Measurements from ENCODE around the gene S100PBP. TPM values are rescaled to one million over a fixed set of nuclear protein-coding genes. Genes with fewer than 3 reads are reported as not detected.

Gene S100PBP
- total and polyA plus RNA-seq, 2 donors = 24.6 to 29.1 TPM

DNA sequence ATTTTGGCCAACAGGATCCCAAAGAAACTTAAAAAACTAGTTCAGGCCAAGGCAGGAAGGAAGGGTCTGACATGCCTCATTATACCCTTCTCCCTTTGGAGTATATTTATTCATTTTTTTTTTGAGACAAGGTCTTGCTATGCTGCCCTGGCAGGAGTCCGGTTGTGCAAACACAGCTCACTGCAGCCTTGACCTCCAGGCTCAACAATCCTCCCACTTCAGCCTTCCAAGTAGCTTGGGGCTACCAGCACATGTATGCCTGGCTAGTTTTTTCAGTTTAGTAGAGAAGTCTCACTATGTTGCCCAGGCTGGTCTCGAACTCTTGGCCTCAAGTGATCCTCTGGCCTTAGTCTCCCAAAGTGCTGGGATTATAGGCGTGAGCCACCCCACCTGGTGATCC, 5.5 kb upstream of the S100PBP start:
- no peak overlapping the region for H3K4me3 ChIP-seq (ENCODE audit: low read length in 2 of 2)
- H3K36me3 ChIP-seq (ENCODE audit: control insufficient read depth in 2 of 2, insufficient read depth in 2 of 2, low read length in 1 of 2) = peaks cover 12 to 48% of the 10 kb centered on the region in 2 donors
- no peaks in the 10 kb centered on the region for H3K27me3 ChIP-seq (ENCODE audit: control insufficient read depth in 2 of 2, insufficient read depth in 1 of 2, low read length in 1 of 2)
- DNase-seq (ENCODE audit: low read depth in 6 of 9, low spot score in 9 of 9) = no peak
- no peak overlapping the region for H3K27ac ChIP-seq (ENCODE audit: low read depth in 1 of 2, low read length in 1 of 2)
- WGBS = 99% methylated on average over 3 of the region's 3 CpGs
- peaks cover 5 to 9% of the 10 kb centered on the region in 2 donors for H3K4me1 ChIP-seq (ENCODE audit: control insufficient read depth in 2 of 2, insufficient read depth in 2 of 2, low read length in 2 of 2)
- no peaks in the 10 kb centered on the region for H3K9me3 ChIP-seq (ENCODE audit: control insufficient read depth in 2 of 2, insufficient read depth in 1 of 2, low read length in 1 of 2)

DNA sequence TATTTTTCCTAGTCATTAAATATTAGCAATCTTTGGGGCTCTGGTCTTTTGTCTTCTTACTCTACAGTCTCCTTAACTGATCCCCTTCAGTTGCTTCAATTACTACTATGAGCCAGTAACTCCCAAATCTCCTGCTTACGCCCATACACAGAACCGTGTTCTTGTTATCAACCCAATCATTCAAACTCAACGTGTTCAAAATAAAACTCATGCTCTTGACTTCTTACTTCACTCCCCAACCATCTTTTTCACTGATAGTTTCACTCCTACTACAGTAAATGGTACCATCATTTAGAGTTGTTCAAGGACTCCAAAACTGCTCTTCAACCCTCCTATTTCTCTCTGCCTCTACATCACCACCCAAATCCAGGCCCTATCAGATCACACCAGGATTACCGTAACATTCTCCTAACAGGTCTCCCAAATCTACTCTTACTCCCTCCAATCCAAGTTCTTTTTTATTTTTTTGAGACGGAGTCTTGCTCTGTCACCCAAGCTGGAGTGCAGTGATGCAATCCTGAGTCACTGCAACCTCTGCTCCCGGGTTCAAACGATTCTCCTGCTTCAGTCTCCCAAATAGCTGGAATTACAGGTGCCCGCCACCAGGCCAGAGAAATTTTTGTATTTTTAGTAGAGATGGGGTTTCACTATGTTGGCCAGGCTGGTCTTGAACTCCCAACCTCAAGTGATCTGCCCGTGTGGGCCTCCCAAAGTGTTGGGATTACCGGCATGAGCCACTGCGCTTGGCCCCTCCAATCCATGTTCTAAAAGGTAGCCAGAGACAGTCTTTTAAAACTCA, 3.3 kb upstream of the S100PBP start:
- 97% methylated on average over 11 of the region's 11 CpGs for WGBS
- Histone ChIP-seq H3K36me3 (ENCODE audit: control insufficient read depth in 2 of 2, insufficient read depth in 2 of 2, low read length in 1 of 2) (peaks cover 13 to 28% of the 10 kb centered on the region in 2 donors), H3K27me3 (ENCODE audit: control insufficient read depth in 2 of 2, insufficient read depth in 1 of 2, low read length in 1 of 2) (no peaks in the 10 kb centered on the region), H3K27ac (ENCODE audit: low read depth in 1 of 2, low read length in 1 of 2) (no peak overlapping the region), H3K4me3 (ENCODE audit: low read length in 2 of 2) (no peak overlapping the region), H3K9me3 (ENCODE audit: control insufficient read depth in 2 of 2, insufficient read depth in 1 of 2, low read length in 1 of 2) (no peaks in the 10 kb centered on the region), H3K4me1 (ENCODE audit: control insufficient read depth in 2 of 2, insufficient read depth in 2 of 2, low read length in 2 of 2) (peaks cover 15 to 16% of the 10 kb centered on the region in 2 donors)
- no peak for DNase-seq (ENCODE audit: low read depth in 6 of 9, low spot score in 9 of 9)

DNA sequence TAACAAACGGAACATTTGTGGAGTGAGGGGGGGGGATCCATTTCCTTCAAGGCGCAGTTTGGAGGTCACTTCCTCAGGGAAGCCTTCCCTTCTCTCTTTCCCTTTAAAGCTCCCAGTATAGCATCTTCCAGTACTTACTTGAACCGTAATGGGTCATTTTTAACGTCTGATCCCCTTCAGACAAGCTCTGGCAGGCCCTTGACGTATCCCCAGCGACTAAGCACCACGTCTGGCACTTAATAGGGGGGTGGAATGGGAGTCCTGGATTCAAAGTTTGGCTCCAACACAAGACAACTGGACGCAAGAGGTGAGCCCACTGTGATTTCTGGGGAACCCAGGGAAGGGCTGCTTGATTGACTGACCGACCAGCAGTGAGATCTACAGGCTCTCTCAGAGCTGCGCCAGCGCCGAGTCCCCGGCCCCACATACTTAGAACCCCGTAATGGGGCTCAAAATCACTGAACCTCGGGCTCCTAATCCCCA, 736 bp upstream of the S100PBP start:
- H3K4me3 ChIP-seq (ENCODE audit: low read length in 2 of 2) = peak overlapping the region; percentile 97 to 99
- WGBS = under 1% methylated on average over 15 of the region's 15 CpGs
- H3K36me3 ChIP-seq (ENCODE audit: control insufficient read depth in 2 of 2, insufficient read depth in 2 of 2, low read length in 1 of 2) = peaks cover 4 to 10% of the 10 kb centered on the region in 2 donors
- peak overlapping the region; percentile 67 to 97 for H3K27ac ChIP-seq (ENCODE audit: low read depth in 1 of 2, low read length in 1 of 2)
- no peak for DNase-seq (ENCODE audit: low read depth in 6 of 9, low spot score in 9 of 9)
- no peaks in the 10 kb centered on the region for H3K27me3 ChIP-seq (ENCODE audit: control insufficient read depth in 2 of 2, insufficient read depth in 1 of 2, low read length in 1 of 2)
- H3K9me3 ChIP-seq (ENCODE audit: control insufficient read depth in 2 of 2, insufficient read depth in 1 of 2, low read length in 1 of 2) = peaks cover 0 to 2% of the 10 kb centered on the region in 2 donors
- peaks cover 18 to 21% of the 10 kb centered on the region in 2 donors for H3K4me1 ChIP-seq (ENCODE audit: control insufficient read depth in 2 of 2, insufficient read depth in 2 of 2, low read length in 2 of 2)

DNA sequence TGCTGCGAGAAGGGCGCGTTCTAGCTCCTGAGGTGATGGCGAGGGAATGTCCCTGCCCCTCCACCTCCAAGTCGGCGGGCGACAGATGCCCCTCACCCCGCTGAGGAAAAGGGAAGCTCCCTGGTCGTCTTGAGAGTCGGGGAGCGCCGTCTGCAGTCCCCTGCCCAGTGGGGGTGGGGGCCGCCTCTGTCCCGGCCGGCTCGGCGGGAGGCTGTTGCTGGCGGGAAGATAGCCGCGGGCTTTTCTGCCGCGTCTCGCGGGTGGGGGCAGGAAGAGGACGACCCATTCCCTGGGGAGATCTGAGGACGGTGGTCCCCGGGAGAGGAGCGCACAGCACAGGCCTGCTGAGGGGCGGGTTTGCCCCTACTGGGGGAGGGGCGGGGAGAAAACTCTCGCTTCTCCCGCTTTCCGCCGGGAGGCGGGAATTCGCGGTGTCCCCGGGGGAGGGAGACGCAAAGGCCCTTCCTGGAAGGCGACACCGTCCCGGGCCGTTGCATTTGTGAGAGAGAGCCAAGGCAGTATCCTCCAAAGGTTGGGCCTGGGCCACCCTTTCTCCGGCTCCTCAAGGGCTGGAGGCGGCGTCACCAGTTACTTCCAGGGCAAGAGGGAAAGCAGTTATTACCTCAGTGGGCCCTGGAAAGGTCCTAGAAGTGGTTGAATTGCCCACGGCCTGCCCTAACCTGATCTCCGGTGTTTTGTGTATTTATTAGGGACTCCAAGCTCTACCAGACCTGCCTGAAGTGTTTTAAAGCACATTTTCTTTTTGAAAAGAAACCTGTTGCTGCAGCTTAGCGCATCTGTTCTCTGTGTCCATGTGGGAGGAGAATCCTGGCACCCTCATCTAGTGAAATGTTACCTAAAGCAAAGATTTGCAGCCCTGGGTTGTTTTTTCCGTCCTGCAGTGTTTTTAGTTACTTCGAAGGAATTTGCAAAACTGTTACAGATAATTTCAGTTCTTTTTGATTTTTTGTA, 648 bp downstream of the S100PBP start:
- H3K9me3 ChIP-seq (ENCODE audit: control insufficient read depth in 2 of 2, insufficient read depth in 1 of 2, low read length in 1 of 2) = peaks cover 0 to 2% of the 10 kb centered on the region in 2 donors
- peaks cover 4% of the 10 kb centered on the region in 2 donors for H3K36me3 ChIP-seq (ENCODE audit: control insufficient read depth in 2 of 2, insufficient read depth in 2 of 2, low read length in 1 of 2)
- no peaks in the 10 kb centered on the region for H3K27me3 ChIP-seq (ENCODE audit: control insufficient read depth in 2 of 2, insufficient read depth in 1 of 2, low read length in 1 of 2)
- DNase-seq (ENCODE audit: low read depth in 6 of 9, low spot score in 9 of 9) = peak in 5 of 9 donors; percentile 29 to 63 (median 34)
- WGBS = 2% methylated on average over 51 of the region's 51 CpGs
- H3K4me1 ChIP-seq (ENCODE audit: control insufficient read depth in 2 of 2, insufficient read depth in 2 of 2, low read length in 2 of 2) = peaks cover 18 to 24% of the 10 kb centered on the region in 2 donors
- H3K27ac ChIP-seq (ENCODE audit: low read depth in 1 of 2, low read length in 1 of 2) = peak overlapping the region; percentile 91 to 97
- peak overlapping the region; percentile 97 to 99 for H3K4me3 ChIP-seq (ENCODE audit: low read length in 2 of 2)

DNA sequence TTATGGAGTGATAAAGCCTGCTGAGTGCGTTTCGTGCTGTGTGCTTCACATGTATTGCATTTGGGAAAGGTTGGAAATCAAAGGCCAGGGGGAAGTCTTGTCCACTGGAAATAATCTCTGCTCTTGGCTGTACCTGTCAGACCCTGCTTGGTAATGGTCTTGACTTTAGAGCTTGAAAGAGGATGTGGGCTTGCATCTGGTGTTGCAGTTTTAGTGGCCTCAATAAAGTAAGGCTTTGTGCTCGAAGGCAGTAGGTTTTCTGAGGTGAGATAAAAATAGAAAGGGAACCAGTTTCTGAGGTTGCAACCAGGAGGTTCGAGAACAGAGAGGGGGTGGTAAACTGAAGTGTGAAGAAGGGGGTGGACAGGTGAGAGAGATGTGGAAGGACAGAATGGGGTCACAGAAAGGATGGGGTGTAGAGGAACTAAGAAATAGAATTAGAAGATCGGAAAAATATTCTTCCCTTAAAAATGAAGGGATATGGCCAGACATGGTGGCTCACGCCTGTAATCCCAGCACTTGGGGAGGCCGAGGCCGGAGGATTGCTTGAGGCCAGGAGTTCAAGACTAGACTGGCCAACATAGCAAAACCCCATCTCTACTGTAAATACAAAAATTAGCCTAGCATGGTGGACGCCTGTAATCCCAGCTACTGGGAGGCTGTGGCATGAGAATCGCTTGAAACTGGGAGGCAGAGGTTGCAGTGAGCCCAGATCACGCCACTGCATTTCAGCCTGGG, 1.5 kb downstream of the S100PBP start:
- H3K9me3 ChIP-seq (ENCODE audit: control insufficient read depth in 2 of 2, insufficient read depth in 1 of 2, low read length in 1 of 2) = peaks cover 0 to 2% of the 10 kb centered on the region in 2 donors
- peaks cover 3 to 4% of the 10 kb centered on the region in 2 donors for H3K36me3 ChIP-seq (ENCODE audit: control insufficient read depth in 2 of 2, insufficient read depth in 2 of 2, low read length in 1 of 2)
- peaks cover 18 to 24% of the 10 kb centered on the region in 2 donors for H3K4me1 ChIP-seq (ENCODE audit: control insufficient read depth in 2 of 2, insufficient read depth in 2 of 2, low read length in 2 of 2)
- DNase-seq (ENCODE audit: low read depth in 6 of 9, low spot score in 9 of 9) = peak in 4 of 9 donors; percentile 33 to 70 (median 44)
- H3K4me3 ChIP-seq (ENCODE audit: low read length in 2 of 2) = peak overlapping the region; percentile 97 to 99
- peak overlapping the region; percentile 64 to 91 for H3K27ac ChIP-seq (ENCODE audit: low read depth in 1 of 2, low read length in 1 of 2)
- H3K27me3 ChIP-seq (ENCODE audit: control insufficient read depth in 2 of 2, insufficient read depth in 1 of 2, low read length in 1 of 2) = no peaks in the 10 kb centered on the region
- 66% methylated on average over 11 of the region's 11 CpGs for WGBS

DNA sequence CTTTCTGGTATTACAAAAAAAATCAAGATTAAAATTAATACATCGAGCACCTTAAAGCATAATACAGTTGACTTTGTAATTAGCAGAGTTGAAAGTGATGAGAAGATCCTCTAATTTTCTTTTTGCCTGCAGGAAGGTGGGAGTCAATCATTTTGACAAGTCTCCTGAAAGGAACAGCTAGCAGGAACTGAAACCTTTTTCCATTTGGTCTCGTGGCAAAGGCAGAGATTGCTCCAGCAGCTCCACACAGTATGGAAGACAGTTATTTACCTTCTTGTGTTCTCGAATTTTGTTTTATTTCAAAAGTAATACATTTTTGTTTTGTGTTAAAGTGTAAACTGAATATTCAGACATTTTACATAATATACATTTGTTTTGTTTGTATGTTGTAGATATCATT, 7.7 kb downstream of the S100PBP start:
- H3K36me3 ChIP-seq (ENCODE audit: control insufficient read depth in 2 of 2, insufficient read depth in 2 of 2, low read length in 1 of 2) = peaks cover 30 to 48% of the 10 kb centered on the region in 2 donors
- H3K4me3 ChIP-seq (ENCODE audit: low read length in 2 of 2) = no peak overlapping the region
- WGBS = 96% methylated on average over 3 of the region's 3 CpGs
- peaks cover 0 to 2% of the 10 kb centered on the region in 2 donors for H3K9me3 ChIP-seq (ENCODE audit: control insufficient read depth in 2 of 2, insufficient read depth in 1 of 2, low read length in 1 of 2)
- no peak for DNase-seq (ENCODE audit: low read depth in 6 of 9, low spot score in 9 of 9)
- H3K27ac ChIP-seq (ENCODE audit: low read depth in 1 of 2, low read length in 1 of 2) = no peak overlapping the region
- H3K27me3 ChIP-seq (ENCODE audit: control insufficient read depth in 2 of 2, insufficient read depth in 1 of 2, low read length in 1 of 2) = no peaks in the 10 kb centered on the region
- peaks cover 0 to 3% of the 10 kb centered on the region in 2 donors for H3K4me1 ChIP-seq (ENCODE audit: control insufficient read depth in 2 of 2, insufficient read depth in 2 of 2, low read length in 2 of 2)

DNA sequence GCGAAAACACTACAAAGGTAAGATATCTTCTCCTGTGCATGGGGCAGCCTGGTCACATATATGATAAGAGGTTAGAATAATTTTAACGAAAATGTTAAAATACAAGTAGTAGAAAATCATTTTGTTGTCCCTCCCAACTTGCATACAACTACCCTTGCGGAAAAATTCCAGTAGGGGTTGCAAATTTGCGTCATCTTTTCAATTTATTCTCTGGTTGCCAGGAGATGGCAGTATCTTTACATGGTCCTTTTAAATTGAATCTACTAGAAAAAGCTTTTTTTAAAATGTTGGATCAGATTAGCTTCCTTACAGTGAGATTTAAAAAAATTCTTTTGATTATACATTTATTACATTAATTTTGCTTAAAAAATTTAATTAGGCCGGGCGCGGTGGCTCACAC, 10.9 kb downstream of the S100PBP start:
- H3K9me3 ChIP-seq (ENCODE audit: control insufficient read depth in 2 of 2, insufficient read depth in 1 of 2, low read length in 1 of 2) = no peaks in the 10 kb centered on the region
- H3K27ac ChIP-seq (ENCODE audit: low read depth in 1 of 2, low read length in 1 of 2) = no peak overlapping the region
- H3K27me3 ChIP-seq (ENCODE audit: control insufficient read depth in 2 of 2, insufficient read depth in 1 of 2, low read length in 1 of 2) = no peaks in the 10 kb centered on the region
- H3K4me3 ChIP-seq (ENCODE audit: low read length in 2 of 2) = no peak overlapping the region
- peak in 1 of 9 donors; percentile 1 for DNase-seq (ENCODE audit: low read depth in 6 of 9, low spot score in 9 of 9)
- peaks cover 39 to 72% of the 10 kb centered on the region in 2 donors for H3K36me3 ChIP-seq (ENCODE audit: control insufficient read depth in 2 of 2, insufficient read depth in 2 of 2, low read length in 1 of 2)
- 98% methylated on average over 7 of the region's 7 CpGs for WGBS
- no peaks in the 10 kb centered on the region for H3K4me1 ChIP-seq (ENCODE audit: control insufficient read depth in 2 of 2, insufficient read depth in 2 of 2, low read length in 2 of 2)

DNA sequence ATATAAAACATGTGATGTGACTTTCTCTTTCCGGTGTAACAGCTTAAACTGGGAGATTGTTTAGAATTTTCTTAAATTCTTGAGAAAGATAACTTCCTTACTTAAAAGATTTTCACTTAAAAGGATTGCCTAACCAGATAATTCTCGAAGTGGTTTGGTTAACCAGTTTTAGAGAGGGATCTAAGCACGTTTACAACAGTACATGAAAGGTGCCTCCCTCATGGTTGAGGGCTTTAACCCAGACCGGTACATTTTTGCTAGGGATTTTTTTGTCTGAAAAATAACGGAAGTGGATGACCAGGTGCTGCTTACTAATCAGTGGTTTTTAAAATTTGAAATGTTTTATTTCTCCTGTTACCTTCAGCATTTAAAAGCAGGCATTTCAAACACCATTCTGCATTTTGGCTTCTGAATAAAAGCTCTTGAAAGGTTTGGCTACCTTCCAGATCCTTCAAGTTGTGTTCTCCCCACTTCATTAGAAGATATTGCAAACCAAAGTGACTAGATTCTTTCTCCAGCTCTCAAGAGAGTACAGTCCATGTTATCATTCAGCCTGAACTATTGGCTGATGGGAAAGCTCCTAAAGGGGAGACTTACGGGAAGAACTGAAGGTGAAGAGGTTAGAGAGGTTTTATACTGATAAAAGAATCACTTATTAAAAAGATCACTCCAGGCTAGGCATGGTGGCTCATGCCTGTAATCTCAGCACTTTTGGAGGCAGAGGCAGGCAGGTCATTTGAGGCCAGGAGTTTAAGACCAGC, 12.8 kb downstream of the S100PBP start:
- peaks cover 43 to 78% of the 10 kb centered on the region in 2 donors for H3K36me3 ChIP-seq (ENCODE audit: control insufficient read depth in 2 of 2, insufficient read depth in 2 of 2, low read length in 1 of 2)
- no peak overlapping the region for H3K27ac ChIP-seq (ENCODE audit: low read depth in 1 of 2, low read length in 1 of 2)
- H3K4me1 ChIP-seq (ENCODE audit: control insufficient read depth in 2 of 2, insufficient read depth in 2 of 2, low read length in 2 of 2) = no peaks in the 10 kb centered on the region
- no peaks in the 10 kb centered on the region for H3K9me3 ChIP-seq (ENCODE audit: control insufficient read depth in 2 of 2, insufficient read depth in 1 of 2, low read length in 1 of 2)
- H3K4me3 ChIP-seq (ENCODE audit: low read length in 2 of 2) = no peak overlapping the region
- H3K27me3 ChIP-seq (ENCODE audit: control insufficient read depth in 2 of 2, insufficient read depth in 1 of 2, low read length in 1 of 2) = no peaks in the 10 kb centered on the region
- no peak for DNase-seq (ENCODE audit: low read depth in 6 of 9, low spot score in 9 of 9)
- WGBS = 93% methylated on average over 6 of the region's 6 CpGs

Measured in thymus (tissue), 11 donors.